ENCODE measurements around the gene SRSF7.
"Not testable (repeated sequence)": the region's sequence is repeated elsewhere in the genome, so short reads cannot be mapped to it uniquely, and the experiment has no call there.

Gene SRSF7

GRCh38 chr2:38731684-38732221 is 19.4 kb downstream of the SRSF7 start:
- Histone ChIP-seq H3K4me3 (ENCODE audit: low read depth, low read length) (no peak overlapping the region), H3K4me1 (ENCODE audit: control insufficient read depth, insufficient read depth, low read length, unreplicated experiment) (no peaks in the 10 kb centered on the region), H2AFZ (ENCODE audit: low read length, unreplicated experiment) (no peak overlapping the region), H3K36me3 (ENCODE audit: insufficient read depth, low read length) (no peaks in the 10 kb centered on the region), H3K79me2 (ENCODE audit: control insufficient read depth, insufficient read depth, low read length, unreplicated experiment) (no peaks in the 10 kb centered on the region), H3K27ac (ENCODE audit: low read depth, low read length) (no peak overlapping the region), H3K27me3 (ENCODE audit: insufficient read depth, low read length) (no peaks in the 10 kb centered on the region)

DNA sequence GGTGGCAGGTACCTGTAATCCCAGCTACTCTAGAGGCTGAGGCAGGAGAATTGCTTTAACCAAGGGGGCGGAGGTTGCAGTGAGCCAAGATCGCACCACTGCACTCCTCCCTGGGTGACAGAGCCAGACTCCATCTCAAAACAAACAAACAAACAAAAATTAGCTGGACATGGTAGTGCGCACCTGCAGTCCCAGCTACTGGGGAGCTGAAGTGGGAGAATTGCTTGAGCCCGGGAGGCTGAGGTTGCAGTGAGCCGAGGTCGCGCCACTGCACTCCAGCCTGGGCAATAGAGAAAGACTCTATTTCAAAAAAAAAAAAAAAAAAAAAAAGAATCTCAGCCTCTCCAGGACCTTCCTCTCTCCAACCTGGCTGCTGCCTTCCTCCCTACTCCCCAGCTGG is 20.1 kb downstream of the SRSF7 start:
- no peaks in the 10 kb centered on the region for H3K27me3 ChIP-seq (ENCODE audit: insufficient read depth, low read length)
- no peaks in the 10 kb centered on the region for H3K36me3 ChIP-seq (ENCODE audit: insufficient read depth, low read length)

GRCh38 chr2:38728694-38729093 is 22.5 kb downstream of the SRSF7 start:
- H3K79me2 ChIP-seq (ENCODE audit: control insufficient read depth, insufficient read depth, low read length, unreplicated experiment), result no peaks in the 10 kb centered on the region
- no peak overlapping the region for H3K4me3 ChIP-seq (ENCODE audit: low read depth, low read length)
- H3K4me1 ChIP-seq (ENCODE audit: control insufficient read depth, insufficient read depth, low read length, unreplicated experiment), result no peaks in the 10 kb centered on the region
- H2AFZ ChIP-seq (ENCODE audit: low read length, unreplicated experiment), result no peak overlapping the region
- no peaks in the 10 kb centered on the region for H3K27me3 ChIP-seq (ENCODE audit: insufficient read depth, low read length)
- no peak overlapping the region for H3K27ac ChIP-seq (ENCODE audit: low read depth, low read length)
- H3K36me3 ChIP-seq (ENCODE audit: insufficient read depth, low read length), result no peaks in the 10 kb centered on the region

More for the DNA sequence above, 20.1 kb downstream of the SRSF7 start:
- no peak overlapping the region for H2AFZ ChIP-seq (ENCODE audit: low read length, unreplicated experiment)
- no peak overlapping the region for H3K27ac ChIP-seq (ENCODE audit: low read depth, low read length)
- no peak overlapping the region for H3K4me3 ChIP-seq (ENCODE audit: low read depth, low read length)
- H3K4me1 ChIP-seq (ENCODE audit: control insufficient read depth, insufficient read depth, low read length, unreplicated experiment), result no peaks in the 10 kb centered on the region
- no peaks in the 10 kb centered on the region for H3K79me2 ChIP-seq (ENCODE audit: control insufficient read depth, insufficient read depth, low read length, unreplicated experiment)

DNA sequence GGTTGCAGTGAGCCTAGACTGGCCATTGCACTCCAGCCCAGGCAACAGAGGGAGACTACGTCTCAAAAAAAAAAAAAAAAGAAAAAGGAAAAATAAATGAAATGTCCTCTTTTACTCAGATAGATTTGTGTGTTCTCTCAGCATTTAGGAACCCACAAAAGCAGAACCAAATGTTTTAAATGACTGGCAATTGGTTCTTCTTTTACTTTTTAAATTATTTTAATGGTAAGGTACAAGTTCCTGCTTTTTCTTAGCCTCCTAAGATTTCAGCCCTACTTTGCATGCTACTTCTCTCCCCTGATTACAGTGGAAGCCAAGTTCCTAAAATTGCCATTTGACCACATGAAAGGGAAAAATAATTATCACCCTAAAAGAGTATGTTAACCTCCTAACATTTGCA is 23.5 kb downstream of the SRSF7 start:
- no peak overlapping the region for H3K4me3 ChIP-seq (ENCODE audit: low read depth, low read length)
- no peaks in the 10 kb centered on the region for H3K4me1 ChIP-seq (ENCODE audit: control insufficient read depth, insufficient read depth, low read length, unreplicated experiment)
- no peaks in the 10 kb centered on the region for H3K27me3 ChIP-seq (ENCODE audit: insufficient read depth, low read length)
- H2AFZ ChIP-seq (ENCODE audit: low read length, unreplicated experiment), result no peak overlapping the region
- no peaks in the 10 kb centered on the region for H3K36me3 ChIP-seq (ENCODE audit: insufficient read depth, low read length)
- H3K79me2 ChIP-seq (ENCODE audit: control insufficient read depth, insufficient read depth, low read length, unreplicated experiment), result no peaks in the 10 kb centered on the region
- H3K27ac ChIP-seq (ENCODE audit: low read depth, low read length), result no peak overlapping the region

GRCh38 chr2:38723173-38723572 is 28.0 kb downstream of the SRSF7 start:
- Histone ChIP-seq H3K4me3 (ENCODE audit: low read depth, low read length) (no peak overlapping the region), H3K27ac (ENCODE audit: low read depth, low read length) (no peak overlapping the region), H3K4me1 (ENCODE audit: control insufficient read depth, insufficient read depth, low read length, unreplicated experiment) (peaks cover 17% of the 10 kb centered on the region), H3K36me3 (ENCODE audit: insufficient read depth, low read length) (no peaks in the 10 kb centered on the region), H2AFZ (ENCODE audit: low read length, unreplicated experiment) (no peak overlapping the region), H3K79me2 (ENCODE audit: control insufficient read depth, insufficient read depth, low read length, unreplicated experiment) (no peaks in the 10 kb centered on the region), H3K27me3 (ENCODE audit: insufficient read depth, low read length) (no peaks in the 10 kb centered on the region)

GRCh38 chr2:38722271-38723061 is 28.7 kb downstream of the SRSF7 start:
- no peaks in the 10 kb centered on the region for H3K36me3 ChIP-seq (ENCODE audit: insufficient read depth, low read length)
- H3K79me2 ChIP-seq (ENCODE audit: control insufficient read depth, insufficient read depth, low read length, unreplicated experiment), result no peaks in the 10 kb centered on the region
- peaks cover 17% of the 10 kb centered on the region for H3K4me1 ChIP-seq (ENCODE audit: control insufficient read depth, insufficient read depth, low read length, unreplicated experiment)
- H3K4me3 ChIP-seq (ENCODE audit: low read depth, low read length), result no peak overlapping the region
- no peak overlapping the region for H3K27ac ChIP-seq (ENCODE audit: low read depth, low read length)
- H2AFZ ChIP-seq (ENCODE audit: low read length, unreplicated experiment), result no peak overlapping the region
- H3K27me3 ChIP-seq (ENCODE audit: insufficient read depth, low read length), result no peaks in the 10 kb centered on the region

DNA sequence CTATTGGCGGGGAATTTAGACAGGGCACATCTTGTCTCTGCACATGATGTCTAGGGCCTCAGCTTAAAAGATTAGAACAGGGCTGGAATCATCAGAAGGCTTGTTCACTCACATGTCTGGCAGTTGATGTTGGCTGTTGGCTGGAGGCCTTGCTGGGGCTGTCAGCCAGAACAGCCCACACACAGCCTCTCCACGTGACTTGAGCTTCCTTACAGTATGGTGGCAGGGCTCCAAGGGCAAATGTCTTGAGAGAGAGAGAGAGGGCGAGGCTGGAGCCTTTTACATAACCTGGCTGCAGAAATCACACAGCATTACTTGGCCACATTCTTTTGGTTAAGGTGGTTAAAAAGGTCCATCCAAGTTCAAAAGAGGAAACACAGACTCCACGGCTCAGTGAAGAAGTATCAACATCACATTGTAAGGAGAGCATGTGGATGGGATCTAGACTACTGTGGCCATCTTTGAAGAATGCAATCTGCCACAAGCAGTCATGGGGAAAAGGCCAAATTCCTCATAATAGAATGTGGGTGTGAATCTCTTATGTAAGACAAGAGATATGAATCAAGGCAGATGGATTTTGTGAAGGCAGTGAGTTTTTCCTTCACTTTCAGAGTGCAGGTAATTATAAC is 30.4 kb downstream of the SRSF7 start:
- Histone ChIP-seq H3K4me3 (ENCODE audit: low read depth, low read length) (peak overlapping the region; percentile 7; the same call in 1 of the 2 replicates), H3K4me1 (ENCODE audit: control insufficient read depth, insufficient read depth, low read length, unreplicated experiment) (peaks cover 17% of the 10 kb centered on the region), H3K36me3 (ENCODE audit: insufficient read depth, low read length) (no peaks in the 10 kb centered on the region), H2AFZ (ENCODE audit: low read length, unreplicated experiment) (peak overlapping the region; percentile 44), H3K27ac (ENCODE audit: low read depth, low read length) (peak overlapping the region; percentile 68), H3K79me2 (ENCODE audit: control insufficient read depth, insufficient read depth, low read length, unreplicated experiment) (no peaks in the 10 kb centered on the region), H3K27me3 (ENCODE audit: insufficient read depth, low read length) (no peaks in the 10 kb centered on the region)

DNA sequence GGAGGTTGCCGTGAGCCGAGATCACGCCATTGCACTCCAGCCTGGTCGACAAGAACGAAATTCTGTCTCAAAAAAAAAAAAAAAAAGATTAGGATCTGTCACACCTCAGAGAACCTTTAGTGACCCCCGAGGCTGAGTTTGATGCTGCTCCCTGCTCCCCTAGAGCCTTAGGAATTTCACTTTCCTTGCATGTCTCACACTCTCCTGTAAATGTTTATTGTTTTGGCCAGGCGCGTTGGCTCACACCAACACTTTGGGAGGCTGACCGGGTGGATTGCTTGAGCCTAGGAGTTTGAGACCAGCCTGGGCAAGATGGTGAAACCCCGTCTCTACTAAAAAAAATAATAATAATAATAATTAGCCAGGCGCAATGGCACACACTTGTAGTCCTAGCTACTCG is 31.5 kb downstream of the SRSF7 start:
- H2AFZ ChIP-seq (ENCODE audit: low read length, unreplicated experiment), result no peak overlapping the region
- H3K27me3 ChIP-seq (ENCODE audit: insufficient read depth, low read length), result no peaks in the 10 kb centered on the region
- H3K79me2 ChIP-seq (ENCODE audit: control insufficient read depth, insufficient read depth, low read length, unreplicated experiment), result no peaks in the 10 kb centered on the region
- peaks cover 17% of the 10 kb centered on the region for H3K4me1 ChIP-seq (ENCODE audit: control insufficient read depth, insufficient read depth, low read length, unreplicated experiment)
- no peak overlapping the region for H3K27ac ChIP-seq (ENCODE audit: low read depth, low read length)
- H3K36me3 ChIP-seq (ENCODE audit: insufficient read depth, low read length), result no peaks in the 10 kb centered on the region
- no peak overlapping the region for H3K4me3 ChIP-seq (ENCODE audit: low read depth, low read length)

- Histone ChIP-seq H3K4me1 (ENCODE audit: control insufficient read depth, insufficient read depth, low read length, unreplicated experiment) (peaks cover 17% of the 10 kb centered on the region), H3K36me3 (ENCODE audit: insufficient read depth, low read length) (no peaks in the 10 kb centered on the region), H3K27ac (ENCODE audit: low read depth, low read length) (no peak overlapping the region), H2AFZ (ENCODE audit: low read length, unreplicated experiment) (no peak overlapping the region), H3K27me3 (ENCODE audit: insufficient read depth, low read length) (no peaks in the 10 kb centered on the region), H3K4me3 (ENCODE audit: low read depth, low read length) (no peak overlapping the region), H3K79me2 (ENCODE audit: control insufficient read depth, insufficient read depth, low read length, unreplicated experiment) (no peaks in the 10 kb centered on the region)
These were observed 32.6 kb downstream of the SRSF7 start for GRCh38 chr2:38718601-38719000.

GRCh38 chr2:38716185-38716584 is 35.0 kb downstream of the SRSF7 start:
- no peaks in the 10 kb centered on the region for H3K79me2 ChIP-seq (ENCODE audit: control insufficient read depth, insufficient read depth, low read length, unreplicated experiment)
- H3K27ac ChIP-seq (ENCODE audit: low read depth, low read length), result peak overlapping the region; percentile 36; the same call in 1 of the 2 replicates
- H3K36me3 ChIP-seq (ENCODE audit: insufficient read depth, low read length), result no peaks in the 10 kb centered on the region

DNA sequence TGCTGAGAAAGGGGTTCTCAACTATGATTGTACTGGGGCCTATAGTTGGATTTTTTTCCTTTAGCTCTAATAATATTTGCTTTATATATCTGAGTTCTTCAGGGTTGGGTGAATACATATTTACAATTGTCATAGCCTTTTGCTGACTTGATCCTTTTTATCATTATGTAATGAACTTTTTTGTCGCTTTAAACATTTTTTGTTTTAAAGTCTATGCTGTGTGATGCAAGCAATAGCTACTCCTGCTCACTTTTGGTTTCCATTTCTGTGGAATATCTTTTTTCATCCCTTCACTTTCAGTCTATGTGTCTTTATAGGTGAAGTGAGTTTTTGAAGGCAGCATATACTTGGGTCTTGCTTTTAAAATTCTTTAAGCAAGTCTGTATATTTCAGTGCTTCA is 36.2 kb downstream of the SRSF7 start:
- not testable (repeated sequence) for H3K4me1 ChIP-seq (ENCODE audit: control insufficient read depth, insufficient read depth, low read length, unreplicated experiment); H3K36me3 ChIP-seq (ENCODE audit: insufficient read depth, low read length); H3K27ac ChIP-seq (ENCODE audit: low read depth, low read length); H3K27me3 ChIP-seq (ENCODE audit: insufficient read depth, low read length); H3K4me3 ChIP-seq (ENCODE audit: low read depth, low read length); H2AFZ ChIP-seq (ENCODE audit: low read length, unreplicated experiment); H3K79me2 ChIP-seq (ENCODE audit: control insufficient read depth, insufficient read depth, low read length, unreplicated experiment)

More at GRCh38 chr2:38716185-38716584, 35.0 kb downstream of the SRSF7 start:
- no peak overlapping the region for H3K4me3 ChIP-seq (ENCODE audit: low read depth, low read length)
- no peak overlapping the region for H2AFZ ChIP-seq (ENCODE audit: low read length, unreplicated experiment)
- H3K27me3 ChIP-seq (ENCODE audit: insufficient read depth, low read length), result no peaks in the 10 kb centered on the region
- H3K4me1 ChIP-seq (ENCODE audit: control insufficient read depth, insufficient read depth, low read length, unreplicated experiment), result peaks cover 14% of the 10 kb centered on the region
